GM19023 (cell line): ENCODE data around the gene MSANTD1.

Experiments used
- ATAC-seq: cut with Tn5 transposase; IDR thresholded peaks from one replicate; pipeline ENCODE4 v1.9.1; 2021; ENCODE audit warnings: mild to moderate bottlenecking, moderate library complexity; ENCODE audit not compliant: unreplicated experiment

The MSANTD1 gene

DNA sequence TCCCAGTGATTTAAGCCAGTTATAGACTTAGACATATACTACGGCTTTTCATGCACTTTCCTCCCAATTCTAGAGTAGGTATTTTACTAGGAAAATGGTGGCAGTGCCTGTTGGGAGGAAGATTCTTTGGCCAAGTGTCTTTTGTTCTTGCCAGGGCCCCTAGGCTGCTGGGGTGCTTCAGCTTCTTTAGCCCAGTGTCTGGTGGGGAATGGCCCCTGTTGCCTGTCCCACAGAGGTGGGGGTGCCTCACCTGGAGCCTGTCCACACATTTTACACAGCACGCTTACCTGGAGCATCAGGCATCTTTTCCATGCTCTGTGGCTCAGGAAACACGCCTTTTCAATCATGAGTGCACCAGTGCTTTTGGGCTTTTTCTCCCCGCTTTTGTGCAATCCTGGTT lies 33.2 kb upstream of the MSANTD1 start:
- no peak for ATAC-seq

DNA sequence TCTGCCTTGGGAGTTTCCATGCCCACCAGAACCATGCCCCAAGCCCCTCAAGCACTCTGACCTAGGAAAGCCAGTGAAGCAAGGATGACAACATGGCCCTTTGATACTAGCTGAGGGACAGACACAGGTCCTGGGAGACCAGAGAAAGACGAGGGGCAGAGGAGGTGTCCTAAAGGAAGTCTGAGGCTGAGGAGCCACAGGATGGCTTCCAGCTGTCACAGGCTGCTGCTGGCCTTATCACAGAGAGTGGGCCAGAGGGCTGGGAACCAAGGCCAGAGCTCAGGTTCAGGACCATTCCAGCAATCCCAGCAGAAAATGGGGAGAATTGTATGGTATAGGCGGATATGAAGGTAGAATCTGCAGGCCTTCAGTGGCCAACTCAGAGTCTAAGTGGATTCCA lies 31.7 kb upstream of the MSANTD1 start:
- no peak for ATAC-seq

DNA sequence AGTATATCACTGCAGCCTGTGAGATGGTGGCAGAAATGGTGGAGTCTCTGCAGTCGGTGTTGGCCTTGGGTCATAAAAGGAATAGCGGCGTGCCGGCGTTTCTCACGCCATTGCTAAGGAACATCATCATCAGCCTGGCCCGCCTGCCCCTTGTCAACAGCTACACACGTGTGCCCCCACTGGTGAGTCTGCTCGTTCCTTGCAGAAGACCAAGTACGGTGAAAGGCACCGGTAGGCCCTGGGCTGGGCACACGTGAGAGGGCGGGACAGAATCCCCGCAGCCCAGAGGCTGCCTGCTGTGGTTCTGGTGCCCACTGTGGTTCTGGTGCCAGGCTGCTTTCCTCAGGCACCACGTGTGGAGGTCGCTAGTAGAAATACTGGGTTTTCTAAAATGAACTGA lies 31.2 kb upstream of the MSANTD1 start:
- ATAC-seq: no peak

DNA sequence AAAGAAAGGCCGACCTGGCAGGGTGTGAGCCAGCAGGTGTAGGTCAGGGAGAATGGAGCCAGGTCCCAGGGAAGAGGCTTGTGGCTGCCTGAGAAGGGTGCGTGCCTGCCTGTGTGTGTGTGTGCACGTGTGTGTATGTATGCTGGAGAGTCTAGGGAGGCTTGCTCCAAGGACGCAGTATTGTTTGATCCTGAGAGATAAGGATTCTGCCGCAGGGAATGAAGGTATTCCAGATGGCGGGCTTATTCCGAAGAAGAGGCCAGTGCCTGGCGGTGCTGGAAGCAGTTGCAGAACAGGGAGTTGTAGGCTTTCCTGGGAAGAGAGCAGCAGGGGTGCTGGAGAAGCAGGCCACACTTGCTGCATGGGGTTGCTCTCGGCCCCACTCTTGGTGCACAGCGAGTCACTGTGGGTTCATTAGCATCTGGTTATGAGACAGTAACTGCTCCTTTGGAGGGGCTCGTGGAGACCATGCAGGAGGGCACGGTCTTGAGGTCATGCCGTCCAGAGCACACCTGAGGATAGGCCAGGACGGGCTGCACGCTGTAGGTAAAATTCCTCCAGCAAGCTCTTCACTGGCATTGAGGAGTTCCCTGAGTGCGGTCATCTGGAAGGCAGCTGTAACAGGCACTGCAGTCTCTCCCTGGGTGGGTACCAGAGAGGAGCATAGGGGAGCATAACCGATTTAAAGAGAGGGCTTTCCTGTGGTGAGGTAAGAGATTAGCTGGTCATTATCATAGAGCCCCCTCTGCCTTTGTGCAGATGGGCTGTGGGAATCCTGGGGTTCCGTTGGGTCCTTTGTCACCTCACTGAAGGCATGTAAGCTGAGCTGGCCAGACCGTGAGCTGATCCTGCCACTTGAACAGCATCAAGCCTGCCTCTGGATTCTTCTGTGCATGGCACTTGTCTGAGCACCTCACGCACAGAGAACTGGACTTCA lies 29.9 kb upstream of the MSANTD1 start:
- no peak for ATAC-seq

DNA sequence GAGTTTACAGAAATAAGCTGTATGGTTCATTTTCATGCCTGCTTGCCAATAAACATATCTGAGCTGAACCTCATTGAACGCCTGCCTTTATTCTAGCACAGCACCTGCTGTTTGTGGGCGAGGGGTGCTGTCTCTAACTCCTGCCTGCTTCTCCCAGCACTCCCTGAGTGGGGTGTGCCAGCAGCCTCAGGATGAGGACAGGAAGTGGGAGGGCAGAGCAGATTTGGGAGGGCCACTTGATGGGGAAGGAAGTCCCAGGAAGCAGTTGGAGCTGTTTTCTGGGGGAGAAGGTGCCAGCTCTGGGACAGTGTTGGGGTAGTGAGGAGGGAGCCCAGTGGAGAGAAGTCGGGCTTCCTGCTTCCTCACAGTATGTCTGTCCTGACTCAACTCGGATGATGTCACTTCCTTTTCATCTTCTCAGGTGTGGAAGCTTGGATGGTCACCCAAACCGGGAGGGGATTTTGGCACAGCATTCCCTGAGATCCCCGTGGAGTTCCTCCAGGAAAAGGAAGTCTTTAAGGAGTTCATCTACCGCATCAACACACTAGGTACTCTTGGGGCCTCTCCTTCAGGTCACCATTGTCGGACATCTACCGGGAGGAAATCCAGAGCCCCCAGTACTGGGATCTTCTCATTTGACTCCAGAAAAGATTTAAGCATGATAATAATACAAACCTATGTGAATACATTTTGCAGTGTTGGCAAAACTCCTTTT lies 29.0 kb upstream of the MSANTD1 start:
- no peak for ATAC-seq

DNA sequence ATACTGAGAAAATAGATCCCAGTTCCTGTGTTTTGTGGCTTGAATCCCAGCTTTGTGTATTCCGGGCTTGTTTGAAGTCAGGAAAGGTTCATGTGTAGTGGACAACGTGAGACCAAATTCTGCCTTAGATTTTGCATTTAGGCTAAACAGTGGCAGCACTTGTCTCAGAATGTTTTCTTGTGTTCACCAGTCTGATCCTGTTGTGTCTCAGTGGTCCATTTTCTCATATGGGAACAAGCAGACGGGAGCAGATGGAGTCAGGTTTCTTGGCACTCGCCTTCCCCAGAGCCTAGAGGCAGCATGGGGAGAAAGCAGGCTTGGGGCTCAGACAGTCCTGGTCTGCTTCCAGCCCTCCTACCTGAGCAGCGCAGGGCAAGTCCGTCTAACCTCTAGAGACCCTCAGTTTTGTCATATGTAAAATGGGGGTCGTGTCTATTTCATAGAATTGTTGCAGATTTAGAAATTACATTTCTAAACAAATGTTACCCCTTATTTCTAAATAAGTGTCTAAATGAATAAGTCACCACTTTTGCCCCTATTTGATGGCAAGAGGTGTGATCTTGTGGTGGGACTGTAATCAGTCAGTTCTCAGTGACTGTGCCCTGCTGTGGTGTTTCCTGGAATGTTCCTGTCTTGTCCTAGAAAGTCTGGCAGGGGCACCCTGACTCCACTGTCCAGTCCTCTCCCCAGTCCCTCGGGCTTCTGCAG lies 28.3 kb upstream of the MSANTD1 start:
- no peak for ATAC-seq

DNA sequence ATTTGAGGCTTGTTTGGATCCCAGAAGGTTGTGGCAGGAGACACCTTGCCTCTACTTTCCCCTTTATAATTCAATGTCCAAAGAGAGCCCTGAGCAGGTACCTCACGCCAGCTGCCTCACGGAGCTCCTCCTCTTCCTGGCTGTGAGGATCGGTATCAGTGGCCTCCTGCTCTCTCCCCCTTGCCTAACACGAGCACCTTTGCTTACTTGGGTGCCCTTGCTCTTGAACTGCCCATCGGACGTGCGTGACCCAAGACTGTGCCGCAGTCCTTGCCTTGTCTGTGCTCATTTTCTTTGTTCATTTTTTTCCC lies 27.8 kb upstream of the MSANTD1 start:
- no peak for ATAC-seq

DNA sequence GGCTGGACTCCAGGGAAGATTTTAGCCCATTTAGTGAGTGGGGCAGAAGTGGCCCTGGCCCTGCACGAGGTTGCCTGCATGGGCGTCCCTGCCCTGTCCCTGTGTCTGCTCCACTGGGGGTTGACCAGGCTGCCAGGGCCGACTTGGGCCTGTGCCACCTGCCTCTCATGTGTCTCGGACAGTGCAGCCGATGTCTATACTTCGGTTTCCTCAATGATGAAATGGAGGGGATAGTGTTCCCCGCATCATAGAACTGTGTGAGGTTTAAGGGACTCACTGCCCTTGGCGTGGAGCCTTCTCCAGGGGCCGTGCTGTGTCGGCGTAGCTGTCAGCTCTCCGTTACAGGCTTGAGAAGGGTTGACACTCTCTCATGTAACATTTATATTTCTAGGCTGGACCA lies 27.0 kb upstream of the MSANTD1 start:
- no peak for ATAC-seq

DNA sequence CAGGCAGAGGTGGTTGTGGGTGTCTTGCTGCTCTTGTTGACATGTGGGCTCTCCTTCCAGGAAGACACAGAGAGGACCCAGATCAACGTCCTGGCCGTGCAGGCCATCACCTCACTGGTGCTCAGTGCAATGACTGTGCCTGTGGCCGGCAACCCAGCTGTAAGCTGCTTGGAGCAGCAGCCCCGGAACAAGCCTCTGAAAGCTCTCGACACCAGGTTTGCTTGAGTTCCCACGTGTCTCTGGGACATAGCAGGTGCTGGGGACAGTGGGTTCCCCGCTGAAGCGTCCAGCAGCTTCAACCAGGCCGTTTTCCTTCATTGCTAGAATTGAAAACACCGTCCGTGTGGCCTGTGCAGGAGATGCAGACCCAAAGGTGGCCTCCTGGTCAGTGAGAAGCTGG lies 25.6 kb upstream of the MSANTD1 start:
- no peak for ATAC-seq

DNA sequence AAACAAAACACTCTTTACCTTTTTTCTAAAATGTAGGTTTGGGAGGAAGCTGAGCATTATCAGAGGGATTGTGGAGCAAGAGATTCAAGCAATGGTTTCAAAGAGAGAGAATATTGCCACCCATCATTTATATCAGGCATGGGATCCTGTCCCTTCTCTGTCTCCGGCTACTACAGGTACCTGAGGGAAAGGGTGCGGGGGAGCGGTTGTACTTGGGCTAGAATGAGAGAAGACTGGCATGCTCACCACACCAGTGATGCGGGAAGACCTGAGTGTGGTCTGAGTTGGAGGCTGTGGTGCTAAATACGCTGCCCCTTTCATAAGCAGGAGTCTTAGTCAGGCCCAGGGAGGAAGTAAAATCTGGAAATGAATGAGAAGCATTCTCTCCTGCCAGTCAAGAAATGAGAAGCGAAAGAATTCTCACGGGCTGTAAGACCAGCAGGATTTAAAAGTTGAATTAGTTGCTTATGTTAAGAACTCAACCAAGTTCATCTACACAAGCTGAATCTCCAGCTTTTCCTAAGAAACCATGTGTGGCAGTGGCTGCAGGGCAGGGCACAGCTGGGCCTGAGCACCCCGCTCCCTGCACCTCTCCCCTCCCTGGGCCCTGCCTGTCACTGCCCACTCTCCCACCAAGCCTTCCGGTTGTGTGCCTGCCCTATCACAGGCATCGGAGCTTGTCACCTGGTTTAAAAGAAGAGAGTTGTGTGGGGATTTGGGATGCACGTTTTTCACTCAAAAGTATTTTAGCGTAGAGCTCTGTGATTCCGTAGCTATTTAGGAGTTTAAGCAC lies 24.8 kb upstream of the MSANTD1 start:
- no peak for ATAC-seq

DNA sequence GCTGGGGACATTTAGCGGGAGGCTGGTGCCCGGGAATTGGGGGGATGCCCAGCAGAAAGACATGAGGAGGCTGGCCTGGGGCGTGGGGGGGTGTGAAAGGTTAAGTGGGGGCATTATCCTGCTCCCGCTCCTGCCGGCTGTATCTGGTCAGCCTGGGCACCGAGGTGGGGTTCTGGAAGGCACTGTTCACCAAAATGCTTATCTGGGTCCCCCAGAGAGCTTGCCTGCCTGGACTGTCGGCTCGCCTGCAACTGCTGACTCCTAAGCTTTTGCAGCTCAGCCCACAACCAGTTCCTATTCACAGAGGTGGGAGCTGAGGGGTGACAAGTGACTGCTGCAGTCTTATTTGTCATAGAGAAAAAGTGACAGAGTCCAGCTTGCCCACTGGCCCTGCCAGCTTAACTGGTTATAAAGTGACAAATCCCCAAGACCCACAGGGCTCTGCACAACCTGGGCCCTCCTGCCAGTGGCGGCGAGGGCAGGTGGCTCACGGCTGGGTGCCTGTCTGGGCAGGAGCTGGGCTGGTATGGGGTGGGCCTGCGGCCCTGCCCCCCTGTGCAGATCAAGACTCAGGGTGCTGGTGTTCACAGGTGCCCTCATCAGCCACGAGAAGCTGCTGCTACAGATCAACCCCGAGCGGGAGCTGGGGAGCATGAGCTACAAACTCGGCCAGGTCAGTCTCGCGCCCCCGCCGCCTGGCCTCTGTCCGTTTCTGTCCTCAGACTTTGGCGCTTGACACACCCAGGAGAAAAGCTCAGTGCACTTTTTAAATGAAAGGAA lies 23.7 kb upstream of the MSANTD1 start:
- ATAC-seq: no peak

DNA sequence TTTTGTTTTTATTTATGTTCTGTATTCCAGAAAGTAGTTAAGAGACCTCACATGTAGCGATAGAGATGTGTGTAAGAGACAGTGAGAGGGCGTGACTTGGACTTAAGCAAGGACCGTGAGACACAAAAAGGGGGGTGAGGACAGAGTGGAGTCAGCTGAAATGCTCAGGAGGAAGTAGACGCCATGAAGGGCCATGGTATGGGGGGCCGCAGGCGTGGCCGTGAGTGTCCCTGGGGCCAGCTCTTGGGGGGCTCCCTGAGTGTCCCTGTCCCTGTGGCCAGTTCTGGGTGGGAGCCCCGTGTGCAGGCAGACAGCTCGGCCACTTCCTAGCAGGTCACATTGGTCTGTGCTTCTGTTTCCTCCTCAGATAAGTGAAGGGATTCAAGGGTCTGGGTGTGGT lies 23.0 kb upstream of the MSANTD1 start:
- no peak for ATAC-seq

DNA sequence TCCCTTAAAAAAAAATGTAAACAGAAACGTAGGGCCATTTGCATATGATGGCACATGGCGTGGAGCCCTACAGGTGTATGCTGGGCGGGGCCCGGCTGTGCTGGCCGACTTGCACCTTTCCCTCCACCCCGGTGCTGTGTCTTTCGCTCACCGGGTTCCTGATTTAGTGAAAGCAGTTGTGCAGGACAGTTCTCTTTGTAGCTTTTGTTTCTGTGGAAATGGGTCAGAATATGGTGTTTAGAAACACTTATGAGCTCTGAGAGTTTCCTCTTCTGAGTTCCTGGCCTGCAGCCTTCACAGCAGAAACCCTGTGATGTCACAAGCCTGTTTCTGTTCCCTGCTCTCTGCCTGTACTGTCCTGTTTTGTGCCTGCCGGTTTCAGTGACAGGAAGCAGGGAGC lies 22.5 kb upstream of the MSANTD1 start:
- ATAC-seq: no peak

DNA sequence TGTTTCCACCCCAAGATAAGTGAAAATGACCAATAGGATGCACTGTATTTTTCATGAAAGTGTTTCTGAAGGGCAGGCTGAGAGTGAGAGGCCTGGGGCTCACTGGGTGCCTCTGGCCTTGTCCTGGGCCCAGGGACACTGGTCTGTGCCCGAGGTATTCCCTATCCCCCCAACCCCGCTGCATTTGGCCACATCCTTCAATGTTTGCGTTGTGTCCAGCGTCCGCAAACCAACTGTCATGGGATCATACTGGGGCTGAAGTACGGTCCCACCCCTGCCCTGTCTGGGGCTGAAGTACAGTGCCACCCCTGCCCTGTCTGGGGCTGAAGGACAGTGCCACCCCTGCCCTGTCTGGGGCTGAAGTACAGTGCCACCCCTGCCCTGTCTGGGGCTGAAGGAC lies 22.0 kb upstream of the MSANTD1 start:
- no peak for ATAC-seq

DNA sequence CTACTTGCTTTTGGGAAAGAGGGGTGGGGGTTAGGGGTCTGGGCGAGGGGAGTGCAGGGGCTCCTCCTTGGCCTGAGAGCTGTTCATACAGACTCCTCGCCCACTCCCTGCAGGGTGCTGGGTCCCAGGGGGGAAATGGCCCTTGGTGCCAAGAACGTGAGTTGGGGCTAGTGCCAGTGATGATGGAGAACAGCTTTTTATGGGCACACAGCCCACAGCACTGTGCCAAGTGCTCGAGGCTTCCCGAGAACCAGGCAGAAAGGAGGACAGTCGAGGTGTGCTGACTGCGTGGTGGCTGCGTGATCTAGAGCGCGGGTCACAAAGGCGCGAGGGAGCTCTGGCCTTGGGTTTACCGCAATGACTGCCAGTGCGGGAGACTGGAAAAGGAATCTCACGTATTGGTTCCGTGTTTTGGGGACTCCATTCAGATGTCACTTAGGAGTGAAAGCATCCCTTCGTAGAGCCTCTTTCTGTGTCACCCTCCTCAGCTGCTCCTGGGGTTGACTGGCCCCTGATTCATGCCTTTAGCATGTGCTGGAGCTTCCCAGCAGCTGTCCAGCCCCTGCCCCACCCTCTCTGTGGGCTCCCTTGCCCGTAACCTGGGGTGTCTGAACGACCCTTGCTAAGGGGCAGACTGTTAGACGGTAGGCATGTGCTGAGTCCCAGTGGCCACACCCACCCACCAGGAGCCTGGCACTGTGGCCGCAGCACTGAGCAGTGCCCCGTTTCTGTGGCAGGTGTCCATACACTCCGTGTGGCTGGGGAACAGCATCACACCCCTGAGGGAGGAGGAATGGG lies 20.9 kb upstream of the MSANTD1 start:
- no peak for ATAC-seq

DNA sequence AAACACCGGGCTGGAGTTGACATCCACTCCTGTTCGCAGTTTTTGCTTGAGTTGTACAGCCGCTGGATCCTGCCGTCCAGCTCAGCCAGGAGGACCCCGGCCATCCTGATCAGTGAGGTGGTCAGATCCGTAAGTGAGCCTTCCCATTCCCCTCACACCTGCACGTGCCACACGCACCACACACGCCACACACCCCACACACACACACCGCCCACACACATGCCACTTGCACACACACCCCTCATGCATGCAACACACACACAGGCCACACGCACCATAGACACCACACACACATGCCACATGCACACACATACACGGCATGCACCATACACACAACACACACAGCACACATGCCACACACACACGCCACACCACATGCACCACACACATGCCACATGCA lies 20.1 kb upstream of the MSANTD1 start:
- ATAC-seq: no peak

DNA sequence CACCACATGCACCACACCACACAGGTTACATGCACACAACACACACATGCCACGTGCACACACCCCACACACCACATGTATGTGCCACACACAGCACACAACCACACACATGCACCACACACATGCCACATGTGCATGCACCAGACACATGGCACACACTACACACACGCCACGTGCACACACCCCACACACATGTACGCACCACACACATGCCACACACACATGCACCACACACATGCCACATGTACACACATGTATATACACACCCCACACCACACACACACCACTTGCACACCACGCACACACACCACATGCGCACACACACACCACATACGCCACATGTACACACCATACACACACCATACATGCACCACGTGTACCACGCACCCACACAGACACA lies 19.6 kb upstream of the MSANTD1 start:
- no peak for ATAC-seq

DNA sequence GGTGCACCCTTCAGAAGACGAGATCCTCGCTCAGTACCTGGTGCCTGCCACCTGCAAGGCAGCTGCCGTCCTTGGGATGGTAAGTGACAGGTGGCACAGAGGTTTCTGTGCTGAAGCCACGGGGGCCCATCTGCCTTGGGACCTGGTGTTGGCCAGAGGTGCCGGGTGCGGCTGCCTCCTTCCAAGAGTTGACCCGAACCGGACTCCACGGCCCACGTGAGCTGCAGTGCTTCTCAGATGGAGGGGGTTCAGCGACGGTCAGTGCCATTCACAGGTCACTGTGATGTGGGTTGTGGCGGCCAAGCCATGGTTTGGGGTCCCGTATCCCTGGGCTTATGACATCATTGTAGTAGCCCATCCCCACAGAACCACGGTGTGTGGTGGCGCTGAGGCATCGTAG lies 19.0 kb upstream of the MSANTD1 start:
- no peak for ATAC-seq

DNA sequence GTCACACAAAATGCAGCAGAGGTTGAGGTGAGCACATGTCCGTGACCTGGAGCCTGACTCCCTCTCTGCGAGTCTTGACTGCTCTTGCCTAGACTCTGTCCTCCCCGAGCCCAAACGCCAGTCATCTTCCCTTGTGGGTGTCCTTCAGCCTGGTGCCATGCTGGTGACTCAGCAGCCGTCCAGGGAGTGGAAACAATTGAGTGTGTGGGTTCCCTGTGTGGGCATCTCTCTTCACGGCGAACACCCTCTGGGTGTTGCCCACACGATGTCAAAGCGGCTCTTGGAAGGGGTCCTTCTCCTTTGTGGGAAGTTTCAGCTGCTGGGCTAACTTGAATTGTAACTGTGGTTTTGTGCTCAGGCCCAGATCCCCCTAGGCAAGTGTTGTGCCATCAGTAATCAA lies 17.5 kb upstream of the MSANTD1 start:
- ATAC-seq: no peak

DNA sequence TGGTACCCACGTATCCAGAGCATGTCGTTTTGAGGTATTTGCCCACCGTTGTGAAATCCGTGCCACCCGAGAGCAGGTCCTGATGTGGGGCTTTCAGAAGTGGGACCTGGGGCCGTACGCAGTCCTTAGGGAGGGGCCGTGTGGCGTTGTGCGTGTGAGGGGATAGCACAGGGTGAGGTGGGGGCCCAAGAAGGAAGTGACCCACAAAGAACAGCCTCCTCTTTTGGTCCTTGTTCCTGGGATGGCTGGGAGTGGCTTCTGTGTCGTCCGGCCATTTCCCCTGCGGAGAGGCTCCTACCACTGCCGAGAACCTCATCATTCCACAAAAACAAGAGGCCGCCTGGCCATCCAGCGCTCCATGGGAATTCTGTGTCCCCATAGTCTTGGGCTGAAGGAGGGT lies 17.0 kb upstream of the MSANTD1 start:
- ATAC-seq: no peak
